Suppressor macrophage (primary cell): ENCODE measurements around the gene ZNF770.
"Not testable (repeated sequence)": the region's sequence is repeated elsewhere in the genome, so short reads cannot be mapped to it uniquely, and the experiment has no call there.

Experiments
- DNase-seq, 4 experiments: peaks; one replicate each; pipeline ENCODE4 v3.0.0-alpha.2; 2020 to 2022

ZNF770 gene

GRCh38 chr15:34976743-34977142, 11.3 kb downstream of the ZNF770 start:
- no peak for DNase-seq

GRCh38 chr15:34976073-34976472, 12.0 kb downstream of the ZNF770 start:
- no peak for DNase-seq

- no peak for DNase-seq
Measured at GRCh38 chr15:34973512-34973911, 14.6 kb downstream of the ZNF770 start.

GRCh38 chr15:34970098-34970643, 17.9 kb downstream of the ZNF770 start:
- not testable (repeated sequence) for DNase-seq

GRCh38 chr15:34969340-34970097, 18.6 kb downstream of the ZNF770 start, which contains the start of gene AQR:
Gene AQR, minus strand, starts transcription at chr15:34969742. Its CDS starts 129 bp downstream, at chr15:34969613.
- peak; percentile 98 to 99 (median 99) for DNase-seq

- DNase-seq: no peak
Measured at GRCh38 chr15:34964277-34964676, 23.8 kb downstream of the ZNF770 start.

- no peak for DNase-seq
Measured at GRCh38 chr15:34953851-34954250, 34.2 kb downstream of the ZNF770 start.

- DNase-seq: no peak
Measured at GRCh38 chr15:34952481-34952880, 35.6 kb downstream of the ZNF770 start.

- no peak for DNase-seq
Measured at GRCh38 chr15:34951993-34952392, 36.1 kb downstream of the ZNF770 start.

GRCh38 chr15:34944936-34945335, 43.2 kb downstream of the ZNF770 start:
- DNase-seq: no peak

GRCh38 chr15:34943711-34944110, 44.4 kb downstream of the ZNF770 start:
- no peak for DNase-seq

- DNase-seq: not testable (repeated sequence)
Measured at GRCh38 chr15:34943264-34943663, 44.8 kb downstream of the ZNF770 start.

- DNase-seq: no peak
Measured at GRCh38 chr15:34942363-34942762, 45.7 kb downstream of the ZNF770 start.

- DNase-seq: no peak
Measured at GRCh38 chr15:34941831-34942230, 46.3 kb downstream of the ZNF770 start.

- DNase-seq: no peak
Measured at GRCh38 chr15:34941185-34941698, 46.8 kb downstream of the ZNF770 start.

- DNase-seq: no peak
Measured at GRCh38 chr15:34933432-34933975, 54.6 kb downstream of the ZNF770 start.

GRCh38 chr15:34928349-34928748, 59.7 kb downstream of the ZNF770 start:
- not testable (repeated sequence) for DNase-seq
